Neural cell (in vitro differentiated cells): ENCODE data around the gene BLVRB. TPM values are rescaled to one million over a fixed set of nuclear protein-coding genes. Genes with fewer than 3 reads are reported as not detected.

ENCODE experiments used
- H2AFZ ChIP-seq: fragments of 200-600, 300-800 bp; sonication (generic), shearing (Covaris generic); 2 replicates; pipeline ENCODE4 v1.6.0; 2014; ENCODE audit warnings: low read depth, mild to moderate bottlenecking, antibody characterized with exemption, low read length, moderate library complexity
- H3F3A ChIP-seq: fragments of 200-600 bp; shearing (Covaris generic); 2 replicates; pipeline ENCODE4 v1.6.1; 2016; ENCODE audit warnings: mild to moderate bottlenecking, moderate library complexity, mixed read lengths, antibody characterized with exemption, low read length; ENCODE audit not compliant: insufficient read depth, poor library complexity, severe bottlenecking
- H3K27ac ChIP-seq: fragments of 200-600, 300-800 bp; sonication (generic), shearing (Covaris generic); 2 replicates; pipeline ENCODE4 v1.5.1; 2014; ENCODE audit warnings: mild to moderate bottlenecking, low read length, moderate library complexity
- H3K27me3 ChIP-seq: fragments of 300-800, 200-600 bp; sonication (generic), shearing (Covaris generic); 2 replicates; pipeline ENCODE4 v1.6.0; 2014; ENCODE audit warnings: mild to moderate bottlenecking, low read depth, low read length, moderate library complexity; ENCODE audit not compliant: insufficient read depth
- H3K36me3 ChIP-seq: fragments of 300-800, 200-600 bp; sonication (generic), shearing (Covaris generic); 2 replicates; pipeline ENCODE4 v1.5.1; 2014; ENCODE audit warnings: mild to moderate bottlenecking, antibody characterized with exemption, low read length, moderate library complexity; ENCODE audit not compliant: insufficient read depth
- H3K4me2 ChIP-seq: fragments of 300-800, 200-600 bp; sonication (generic), shearing (Covaris generic); 2 replicates; pipeline ENCODE4 v1.6.0; 2014; ENCODE audit warnings: mild to moderate bottlenecking, low read length
- H3K4me3 ChIP-seq: fragments of 300-800, 200-600 bp; sonication (generic), shearing (Covaris generic); 2 replicates; pipeline ENCODE4 v1.5.1; 2014; ENCODE audit warnings: mild to moderate bottlenecking, low read length, moderate library complexity
- H3K79me2 ChIP-seq: fragments of 200-600 bp; shearing (Covaris generic); replicated peaks from 2 replicates; pipeline ENCODE4 v1.6.0; 2014; ENCODE audit warnings: mild to moderate bottlenecking, low read length, moderate library complexity; ENCODE audit not compliant: insufficient read depth
- H3K9ac ChIP-seq: fragments of 300-800, 200-600 bp; sonication (generic), shearing (Covaris generic); 2 replicates; pipeline ENCODE4 v1.6.1; 2016; ENCODE audit warnings: mild to moderate bottlenecking, low read length, mixed read lengths
- H3K9me2 ChIP-seq: fragments of 200-600 bp; shearing (Covaris generic); 2 replicates; pipeline ENCODE4 v1.6.1; 2016; ENCODE audit warnings: mild to moderate bottlenecking, low read length, mixed read lengths; ENCODE audit not compliant: insufficient read depth
- H3K9me3 ChIP-seq: fragments of 200-600, 300-800 bp; sonication (generic), shearing (Covaris generic); 2 replicates; pipeline ENCODE4 v1.6.1; 2016; ENCODE audit warnings: mild to moderate bottlenecking, mixed run types, low read length, moderate library complexity, mixed read lengths
- H4K20me1 ChIP-seq: fragments of 200-600 bp; shearing (Covaris generic); 2 replicates; pipeline ENCODE4 v1.6.1; 2016; ENCODE audit warnings: mild to moderate bottlenecking, mixed run types; ENCODE audit not compliant: insufficient read depth
- CTCF ChIP-seq: fragments of 450-650 bp; IDR thresholded peaks from 2 replicates; pipeline ENCODE4 v1.5.1; 2014; ENCODE audit warnings: antibody characterized with exemption, mild to moderate bottlenecking, moderate library complexity; ENCODE audit not compliant: poor library complexity, severe bottlenecking
- EP300 ChIP-seq: fragments of 450-650 bp; conservative IDR thresholded peaks from 2 replicates; pipeline ENCODE4 v1.6.1; 2014; ENCODE audit warnings: antibody characterized with exemption, mild to moderate bottlenecking, moderate library complexity; ENCODE audit not compliant: poor library complexity, severe bottlenecking
- EZH2 ChIP-seq: fragments of 200-600, 300-800 bp; shearing (Covaris generic), sonication (generic); IDR thresholded peaks from 2 replicates; pipeline ENCODE4 v1.6.1; 2014; ENCODE audit warnings: antibody characterized with exemption, low read length, borderline replicate concordance, mild to moderate bottlenecking; ENCODE audit not compliant: insufficient read depth, poor library complexity, severe bottlenecking
- MXI1 ChIP-seq: fragments of 450-650 bp; conservative IDR thresholded peaks from 2 replicates; pipeline ENCODE4 v1.6.1; 2014; ENCODE audit warnings: antibody characterized with exemption, mild to moderate bottlenecking; ENCODE audit not compliant: poor library complexity, severe bottlenecking
- POLR2AphosphoS5 ChIP-seq: IDR thresholded peaks from 2 replicates; pipeline ENCODE4 v1.6.1; 2012
- RAD21 ChIP-seq: fragments of 450-650 bp; conservative IDR thresholded peaks from 2 replicates; pipeline ENCODE4 v1.6.1; 2014; ENCODE audit warnings: antibody characterized with exemption, mild to moderate bottlenecking, moderate library complexity
- REST ChIP-seq: IDR thresholded peaks from 2 replicates; pipeline ENCODE4 v1.6.1; 2012; ENCODE audit warnings: borderline replicate concordance
- SMC3 ChIP-seq: fragments of 450-650 bp; conservative IDR thresholded peaks from 2 replicates; pipeline ENCODE4 v1.6.1; 2014; ENCODE audit warnings: antibody characterized with exemption, mild to moderate bottlenecking, moderate library complexity; ENCODE audit not compliant: poor library complexity
- TAF1 ChIP-seq: IDR thresholded peaks from 2 replicates; pipeline ENCODE4 v1.6.1; 2012; ENCODE audit warnings: low read depth
- polyA plus RNA-seq: library from polyadenylated mRNA; depleted of rRNA; stranded (reverse); fragments of >200 nt; gene quantifications from 2 replicates; pipeline ENCODE4 v1.2.3, GENCODE V29; 2014

The BLVRB gene
- polyA plus RNA-seq, 1 donor from 2014 or later, result 9.9 TPM

GRCh38 chr19:40471111-40471510 is 5.6 kb upstream of the BLVRB start:
- no peak for TF ChIP-seq POLR2AphosphoS5
- TF ChIP-seq EZH2, result no peak
- TF ChIP-seq SMC3, result no peak
- TF ChIP-seq RAD21, result no peak
- no peak for TF ChIP-seq MXI1
- Histone ChIP-seq H3K27ac (no peak overlapping the region), H4K20me1 (no peaks in the 10 kb centered on the region), H3F3A (no peaks in the 10 kb centered on the region), H3K9me2 (no peaks in the 10 kb centered on the region), H3K27me3 (peaks cover 23% of the 10 kb centered on the region), H2AFZ (no peak overlapping the region), H3K79me2 (no peaks in the 10 kb centered on the region), H3K4me3 (no peak overlapping the region), H3K36me3 (no peaks in the 10 kb centered on the region), H3K9me3 (no peaks in the 10 kb centered on the region), H3K9ac (no peak overlapping the region), H3K4me2 (no peak overlapping the region)

- H3K9me3 ChIP-seq, result no peaks in the 10 kb centered on the region
Measured at GRCh38 chr19:40469011-40469410, 3.5 kb upstream of the BLVRB start.

More at GRCh38 chr19:40469011-40469410, 3.5 kb upstream of the BLVRB start:
- Histone ChIP-seq H3K36me3 (no peaks in the 10 kb centered on the region), H3K27ac (no peak overlapping the region), H3K4me2 (no peak overlapping the region), H3F3A (no peaks in the 10 kb centered on the region), H3K27me3 (peaks cover 23% of the 10 kb centered on the region), H2AFZ (no peak overlapping the region), H3K9me2 (no peaks in the 10 kb centered on the region), H3K9ac (no peak overlapping the region), H4K20me1 (no peaks in the 10 kb centered on the region), H3K79me2 (no peaks in the 10 kb centered on the region), H3K4me3 (no peak overlapping the region)
- TF ChIP-seq POLR2AphosphoS5 (no peak), TAF1 (no peak), REST (no peak), CTCF (no peak), MXI1 (no peak), SMC3 (no peak), EP300 (no peak), EZH2 (no peak), RAD21 (no peak)
